ENCODE measurements around the gene IL31.

The IL31 gene

DNA sequence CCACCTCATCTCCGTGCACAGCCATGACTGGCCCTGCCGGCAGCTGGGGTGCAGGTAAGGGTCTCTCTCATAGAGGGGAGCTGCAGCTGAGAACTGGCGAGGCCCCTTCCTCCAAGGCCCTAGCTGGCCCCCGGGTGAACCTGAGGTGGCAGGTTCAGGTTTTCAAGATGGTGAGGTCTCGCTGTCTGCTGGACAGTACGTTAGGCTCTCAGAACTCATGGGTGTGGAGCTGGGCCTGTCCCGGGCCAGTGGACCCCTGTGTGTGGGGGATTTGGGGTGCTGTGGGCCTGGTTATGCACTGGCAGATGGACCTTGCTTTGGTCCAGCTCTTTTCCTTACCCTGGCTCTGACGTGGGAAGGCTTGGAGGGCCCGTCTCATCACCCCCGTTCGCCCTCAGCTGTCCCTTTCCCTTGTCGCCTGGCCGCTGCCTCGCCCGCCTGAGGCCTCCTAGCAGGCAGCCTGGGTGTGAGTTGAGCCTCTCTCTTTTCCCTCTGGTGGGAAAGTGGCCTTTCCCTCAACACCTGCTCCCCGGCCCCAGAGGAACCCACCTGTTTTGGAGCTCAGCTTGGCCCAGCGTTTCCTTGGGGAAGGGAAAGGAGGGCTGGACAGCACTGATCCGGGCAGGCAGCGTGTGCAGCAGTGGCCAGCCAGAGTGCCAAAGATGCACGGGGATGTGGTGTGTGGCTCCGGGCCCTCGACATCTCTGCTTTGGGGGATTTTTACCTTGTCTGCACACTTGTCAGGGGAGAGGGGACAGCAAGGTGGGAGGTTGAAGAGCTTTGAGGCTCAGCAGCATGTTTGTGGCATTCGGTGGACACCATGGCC lies 28.3 kb downstream of the IL31 start:
- TF ChIP-seq CTCF (IDR thresholded peaks at IDR 0.05; ENCODE audit: insufficient read depth, low read depth, low read length, missing control alignments) = no peak
- H3K4me3 ChIP-seq (ENCODE audit: low read depth, low read length) = no peak overlapping the region

DNA sequence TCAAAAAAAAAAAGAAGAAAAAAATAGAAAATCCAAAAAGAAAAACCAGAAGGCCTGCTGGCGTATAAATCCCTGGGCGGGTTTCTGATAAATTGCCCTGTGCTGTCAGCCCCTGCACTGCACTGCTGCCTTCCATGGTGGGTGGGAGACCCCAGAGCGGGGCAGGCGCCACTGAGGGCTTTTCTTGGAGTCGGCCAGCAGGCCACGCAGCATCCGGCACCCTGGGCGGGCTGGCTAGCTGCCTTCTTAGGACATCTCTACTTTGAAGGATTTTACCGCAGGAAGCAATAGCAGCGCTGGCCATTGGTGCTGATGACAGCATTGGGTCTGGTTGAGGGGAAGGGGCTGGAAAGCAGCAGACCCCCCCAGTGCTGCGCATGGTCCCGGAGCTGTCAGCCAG lies 29.1 kb downstream of the IL31 start:
- H3K4me3 ChIP-seq (ENCODE audit: low read depth, low read length) = no peak overlapping the region
- DNase-seq (ENCODE audit: low read depth) = no peak
- TF ChIP-seq CTCF (IDR thresholded peaks at IDR 0.05; ENCODE audit: insufficient read depth, low read depth, low read length, missing control alignments) = no peak

More for the DNA sequence above, 28.3 kb downstream of the IL31 start:
- DNase-seq (ENCODE audit: low read depth) = no peak

DNA sequence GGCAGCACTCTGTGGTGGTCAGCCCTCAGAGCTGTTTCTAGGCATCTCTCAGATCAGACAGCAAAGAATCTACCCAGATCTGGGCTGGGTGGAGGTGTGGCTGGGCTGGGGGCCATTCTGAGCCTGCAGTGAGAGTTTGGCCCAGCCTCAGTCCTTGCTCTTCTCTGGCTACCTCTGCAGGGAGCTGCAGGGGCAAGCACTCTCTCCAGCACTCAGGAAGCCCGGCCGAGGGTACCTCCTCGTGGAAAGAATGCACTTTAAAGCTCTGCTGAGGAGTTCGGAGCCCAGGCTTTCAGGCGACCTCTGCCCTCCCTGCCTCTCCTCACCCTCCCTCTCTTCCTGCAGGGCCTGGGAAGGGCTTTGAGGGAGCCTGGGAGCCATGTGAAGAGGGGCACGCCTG lies 31.2 kb downstream of the IL31 start:
- no peak for TF ChIP-seq CTCF (IDR thresholded peaks at IDR 0.05; ENCODE audit: insufficient read depth, low read depth, low read length, missing control alignments)
- no peak for DNase-seq (ENCODE audit: low read depth)
- H3K4me3 ChIP-seq (ENCODE audit: low read depth, low read length) = no peak overlapping the region

- no peak overlapping the region for H3K4me3 ChIP-seq (ENCODE audit: low read depth, low read length)
- no peak for TF ChIP-seq CTCF (IDR thresholded peaks at IDR 0.05; ENCODE audit: insufficient read depth, low read depth, low read length, missing control alignments)
- no peak for DNase-seq (ENCODE audit: low read depth)
Observed at GRCh38 chr12:122141911-122142725, 31.9 kb downstream of the IL31 start.

GRCh38 chr12:122140467-122141257 lies 33.4 kb downstream of the IL31 start:
- TF ChIP-seq CTCF (IDR thresholded peaks at IDR 0.05; ENCODE audit: insufficient read depth, low read depth, low read length, missing control alignments) = no peak
- no peak overlapping the region for H3K4me3 ChIP-seq (ENCODE audit: low read depth, low read length)
- no peak for DNase-seq (ENCODE audit: low read depth)

DNA sequence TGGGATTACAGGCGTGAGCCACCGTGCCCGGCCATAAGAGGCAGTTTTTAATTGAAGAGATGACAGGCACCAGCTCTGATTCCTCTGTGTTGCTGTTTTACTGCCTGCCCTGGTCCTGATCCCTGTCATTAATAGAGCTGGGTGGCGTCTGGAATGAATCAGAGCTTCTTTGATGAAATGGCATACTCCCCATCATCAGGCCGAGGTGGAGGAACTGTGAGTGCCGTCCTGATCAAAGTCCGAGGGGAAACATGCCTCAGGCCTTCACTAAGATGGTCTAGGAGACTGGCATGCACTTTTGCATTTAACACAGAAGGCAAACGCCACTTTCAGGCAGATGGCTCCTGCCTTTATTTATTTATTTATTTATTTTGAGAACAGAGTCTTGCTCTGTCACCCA lies 34.1 kb downstream of the IL31 start:
- no peak for TF ChIP-seq CTCF (IDR thresholded peaks at IDR 0.05; ENCODE audit: insufficient read depth, low read depth, low read length, missing control alignments)
- DNase-seq (ENCODE audit: low read depth) = no peak
- no peak overlapping the region for H3K4me3 ChIP-seq (ENCODE audit: low read depth, low read length)
